H1 (cell line): ENCODE results near the gene AAR2. TPM values are rescaled to one million over a fixed set of nuclear protein-coding genes. Genes with fewer than 3 reads are reported as not detected.

ENCODE experiments used
- CTCF ChIA-PET: fragments of 300-600 bp; sonication (Branson Sonifier 250); formaldehyde crosslinking; loops from one replicate; lab custom pipeline; 2021; ENCODE audit not compliant: partially characterized antibody; lab: Charles Lee
- POLR2A ChIA-PET: fragments of 300-600 bp; sonication (Branson Sonifier 250); formaldehyde crosslinking; loops from one replicate; lab custom pipeline; 2021; ENCODE audit warnings: inconsistent platforms; ENCODE audit not compliant: partially characterized antibody; lab: Charles Lee
- DNase-seq, 2 experiments: peaks; one replicate each; pipeline versions ENCODE4 v3.0.0 to v3.0.0-alpha.2; 2010 to 2022; ENCODE audit warnings: low spot score in 2 of 2, low read depth in 1 of 2, mixed read lengths in 1 of 2
- FAIRE-seq: peaks from 2 replicates; lab custom pipeline; 2011; peaks lifted over from hg19 to GRCh38; lab: Jason Lieb, UNC
- H2AFZ ChIP-seq: 2 replicates; pipeline ENCODE4 v1.8.1; 2012; ENCODE audit warnings: low read length, inconsistent platforms
- H2AK5ac ChIP-seq: 2 replicates; pipeline ENCODE4 v1.6.1; 2013; ENCODE audit warnings: low read depth, low read length
- H2BK120ac ChIP-seq: replicated peaks from 2 replicates; pipeline ENCODE3; 2013; ENCODE audit warnings: low read depth, low read length, inconsistent platforms
- H2BK12ac ChIP-seq: 2 replicates; pipeline ENCODE4 v1.6.1; 2013; ENCODE audit warnings: low read depth, low read length
- H2BK15ac ChIP-seq: 2 replicates; pipeline ENCODE4 v1.6.1; 2013; ENCODE audit warnings: low read length
- H2BK20ac ChIP-seq: 2 replicates; pipeline ENCODE4 v1.6.1; 2013; ENCODE audit warnings: low read length
- H2BK5ac ChIP-seq: 2 replicates; pipeline ENCODE4 v1.6.1; 2013; ENCODE audit warnings: low read depth, low read length
- H3K14ac ChIP-seq: 2 replicates; pipeline ENCODE4 v1.6.1; 2013; ENCODE audit warnings: inconsistent platforms; ENCODE audit not compliant: insufficient read length
- H3K18ac ChIP-seq: 2 replicates; pipeline ENCODE4 v1.6.1; 2013; ENCODE audit warnings: low read length; ENCODE audit errors: extremely low read depth
- H3K23ac ChIP-seq: 2 replicates; pipeline ENCODE4 v1.6.1; 2013; ENCODE audit warnings: inconsistent platforms; ENCODE audit not compliant: insufficient read length
- H3K23me2 ChIP-seq: 2 replicates; pipeline ENCODE4 v1.6.1; 2013; ENCODE audit warnings: low read depth, low read length
- H3K27ac ChIP-seq: 2 replicates; pipeline ENCODE4 v1.6.1; 2011; ENCODE audit warnings: low read depth, low read length, inconsistent platforms
- H3K27me3 ChIP-seq, 4 experiments: replicated peaks in 1 of 4; 1 replicate in 1 of 4; 2 replicates in 3 of 4; pipeline versions ENCODE4 v1.6.1 to v1.8.1; 2011 to 2013; ENCODE audit warnings: low read length in 3 of 4, mild to moderate bottlenecking in 3 of 4, inconsistent platforms in 2 of 4, mixed read lengths in 2 of 4, moderate library complexity in 1 of 4; ENCODE audit not compliant: control insufficient read depth in 3 of 4, insufficient read depth in 3 of 4; ENCODE audit errors: extremely low read depth in 1 of 4
- H3K36me3 ChIP-seq, 4 experiments: 2 replicates each; pipeline versions ENCODE4 v1.6.1 to v1.8.1; 2011 to 2013; ENCODE audit warnings: mild to moderate bottlenecking in 4 of 4, low read length in 3 of 4, moderate library complexity in 2 of 4, control low read depth in 1 of 4, inconsistent platforms in 1 of 4; ENCODE audit not compliant: insufficient read depth in 4 of 4, control insufficient read depth in 2 of 4
- H3K4ac ChIP-seq: replicated peaks from 2 replicates; pipeline ENCODE3; 2013; ENCODE audit warnings: low read length, low read depth, mixed read lengths, inconsistent platforms; ENCODE audit not compliant: insufficient read length
- H3K4me1 ChIP-seq, 4 experiments: replicated peaks in 1 of 4; 1 replicate in 1 of 4; 2 replicates in 3 of 4; pipeline versions ENCODE4 v1.6.1 to v1.8.1; 2011 to 2013; ENCODE audit warnings: low read length in 3 of 4, inconsistent platforms in 2 of 4, mixed read lengths in 1 of 4; ENCODE audit not compliant: insufficient read depth in 4 of 4, control insufficient read depth in 3 of 4
- H3K4me2 ChIP-seq, 2 experiments: 2 replicates each; pipeline versions ENCODE4 v1.6.1 to v1.8.1; 2011 to 2013; ENCODE audit warnings: low read depth in 2 of 2, low read length in 2 of 2, control low read depth in 1 of 2, inconsistent platforms in 1 of 2, mild to moderate bottlenecking in 1 of 2; ENCODE audit not compliant: insufficient read depth in 1 of 2
- H3K4me3 ChIP-seq, 4 experiments: fragments of 200-600, 300-600 bp in 1 of 4; sonication (generic), shearing (Covaris generic), sonication (Bioruptor Twin) in 1 of 4; 2 replicates each; pipeline versions ENCODE4 v1.5.1 to v1.8.1; 2011 to 2016; ENCODE audit warnings: low read length in 4 of 4, low read depth in 3 of 4, control low read depth in 2 of 4, inconsistent platforms in 2 of 4, mild to moderate bottlenecking in 2 of 4, mixed read lengths in 1 of 4, moderate library complexity in 1 of 4; ENCODE audit not compliant: insufficient read depth in 2 of 4; ENCODE audit errors: extremely low read depth in 1 of 4
- H3K56ac ChIP-seq: replicated peaks from 2 replicates; pipeline ENCODE3; 2013; ENCODE audit warnings: low read depth, mild to moderate bottlenecking, mixed read lengths, low read length, inconsistent platforms; ENCODE audit not compliant: insufficient read length
- H3K79me1 ChIP-seq: 2 replicates; pipeline ENCODE4 v1.6.1; 2013; ENCODE audit warnings: low read depth, low read length, control low read depth
- H3K79me2 ChIP-seq, 2 experiments: 2 replicates each; pipeline versions ENCODE4 v1.6.1 to v1.8.1; 2012 to 2013; ENCODE audit warnings: low read length in 2 of 2, mild to moderate bottlenecking in 2 of 2, inconsistent platforms in 1 of 2; ENCODE audit not compliant: insufficient read depth in 2 of 2, control insufficient read depth in 1 of 2
- H3K9ac ChIP-seq, 4 experiments: replicated peaks in 1 of 4; 1 replicate in 1 of 4; 2 replicates in 3 of 4; pipeline versions ENCODE4 v1.6.1 to v1.8.1; 2011 to 2013; ENCODE audit warnings: low read depth in 3 of 4, low read length in 3 of 4, control low read depth in 2 of 4, mild to moderate bottlenecking in 2 of 4, moderate library complexity in 2 of 4, inconsistent platforms in 1 of 4; ENCODE audit errors: extremely low read depth in 1 of 4
- H3K9me3 ChIP-seq, 2 experiments: 2 replicates each; pipeline versions ENCODE4 v1.6.1 to v1.8.1; 2012 to 2013; ENCODE audit warnings: mild to moderate bottlenecking in 2 of 2, moderate library complexity in 2 of 2, control low read depth in 1 of 2, inconsistent platforms in 1 of 2, low read depth in 1 of 2, low read length in 1 of 2, mixed read lengths in 1 of 2; ENCODE audit not compliant: insufficient read depth in 2 of 2
- H4K20me1 ChIP-seq, 2 experiments: replicated peaks in 1 of 2; 2 replicates each; pipeline versions ENCODE3 to v1.8.1; 2011 to 2013; ENCODE audit warnings: inconsistent platforms in 2 of 2, low read length in 2 of 2, mild to moderate bottlenecking in 1 of 2; ENCODE audit not compliant: insufficient read depth in 2 of 2, control insufficient read depth in 1 of 2
- H4K5ac ChIP-seq: 2 replicates; pipeline ENCODE4 v1.6.1; 2013; ENCODE audit warnings: low read length, low read depth, mixed read lengths, inconsistent platforms; ENCODE audit not compliant: insufficient read length
- H4K8ac ChIP-seq: 2 replicates; pipeline ENCODE4 v1.8.0; 2013; ENCODE audit warnings: mild to moderate bottlenecking, moderate library complexity, low read length, inconsistent platforms; ENCODE audit not compliant: insufficient read depth; ENCODE audit errors: extremely low read depth
- H4K91ac ChIP-seq: replicated peaks from 2 replicates; pipeline ENCODE3; 2013; ENCODE audit warnings: low read length, mixed read lengths, inconsistent platforms; ENCODE audit not compliant: insufficient read length
- EGR1 ChIP-seq: IDR thresholded peaks from 2 replicates; pipeline ENCODE4 v1.6.1; 2011; ENCODE audit warnings: low read depth, low read length, borderline replicate concordance
- WGBS, 2 experiments: shearing (Covaris generic) in 1 of 2; methylation state at CpG; one replicate each; pipeline versions ENCODE4 v1.1.6 to v1.1.7; 2013 to 2015; ENCODE audit warnings: low lambda C conversion rate in 2 of 2, mixed read lengths in 2 of 2, inconsistent platforms in 1 of 2, low coverage in 1 of 2, missing lambda C conversion rate in 1 of 2; ENCODE audit not compliant: insufficient replicate concordance in 2 of 2, insufficient coverage in 1 of 2, insufficient read length in 1 of 2; ENCODE audit errors: extremely low coverage in 1 of 2, missing lambda C conversion rate in 1 of 2; 5-methylcytosine and 5-hydroxymethylcytosine counted together
- polyA plus RNA-seq, 7 experiments: library from polyadenylated mRNA; depleted of rRNA in 3 of 7; stranded (reverse) in 5 of 7; unstranded in 2 of 7; fragments of >200 nt in 5 of 7; fragments of 200-250 nt in 2 of 7; gene quantifications; 1 replicate in 5 of 7; 2 replicates in 1 of 7; 4 replicates in 1 of 7; pipeline versions ENCODE4 v1.2.1 to v1.2.3, GENCODE V29; 2011 to 2013; ENCODE audit warnings: missing spikeins in 2 of 7, mixed read lengths in 2 of 7
- total RNA-seq: library from RNA; stranded (reverse); fragmentation: NEBNext Ultra II Directional; extraction: Animal tissue kit (Norgen Biotek cat#: 25700); gene quantifications from 2 replicates; pipeline ENCODE4 v1.2.1, GENCODE V29; 2021

Gene AAR2
- total and polyA plus RNA-seq, 2 of the 8 experiments (the other 6 are each of a cell fraction or from before 2014, with no cell fraction given): 25.5 to 36.1 TPM

DNA sequence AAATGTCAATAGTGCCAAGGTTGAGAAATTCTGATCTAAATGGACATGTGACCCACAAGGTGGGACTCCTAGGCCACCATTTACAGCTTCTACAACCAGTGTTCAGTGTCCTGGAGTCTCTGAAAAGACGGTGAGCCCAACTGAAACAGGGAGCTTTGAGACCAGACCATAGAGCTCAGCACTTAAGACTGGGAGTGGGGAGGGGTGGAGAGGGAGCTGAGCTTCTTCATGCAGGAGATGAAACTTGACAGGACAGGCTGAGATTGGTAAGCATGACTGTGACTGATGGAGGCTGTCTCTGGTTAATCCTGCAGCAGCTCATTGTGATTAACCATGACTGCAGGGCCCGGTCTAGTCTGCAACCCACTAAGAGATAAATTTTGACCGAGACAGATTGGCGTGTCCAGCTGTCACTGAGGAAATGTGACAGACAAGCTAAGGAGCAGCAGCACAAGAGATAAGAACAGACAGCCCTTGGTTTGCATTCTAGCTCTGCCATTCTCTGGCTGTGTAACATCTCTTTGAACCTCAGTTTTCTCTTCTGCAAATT lies 1.4 kb upstream of the AAR2 start:
- no peak overlapping the region for H2BK5ac ChIP-seq
- ChIA-PET POLR2A (interaction anchor here (1.0 to 2.9 kb wide), 3 partner anchors 9 to 17 kb away, joined by 3 to 10 read pairs (median 5); no protein-coding TSS in a partner anchor), CTCF (interaction anchor here (0.7 to 4.2 kb wide), 7 partner anchors 10 to 165 kb away, joined by 3 to 21 read pairs (median 4); no protein-coding TSS in a partner anchor)
- H2BK12ac ChIP-seq: no peak overlapping the region
- H3K23me2 ChIP-seq: peaks cover 10% of the 10 kb centered on the region
- no peak overlapping the region for H2BK15ac ChIP-seq
- TF ChIP-seq EGR1: no peak
- peaks cover 0 to 6% (median 1%) of the 10 kb centered on the region in 4 experiments; a peak in 3 of 8 replicates for H3K36me3 ChIP-seq
- H3K27ac ChIP-seq: no peak overlapping the region
- H2AK5ac ChIP-seq: no peak overlapping the region
- no peak overlapping the region for H2AFZ ChIP-seq
- peaks cover 0 to 7% (median 5%) of the 10 kb centered on the region in 4 experiments; a peak in 6 of 7 replicates for H3K4me1 ChIP-seq
- H4K91ac ChIP-seq: no peak overlapping the region
- no peak overlapping the region for H4K5ac ChIP-seq
- 92% methylated on average over 4 of the region's 4 CpGs; no CpG with 5 or more reads in 1 of the 2 experiments for WGBS, 2 experiments
- H3K4me2 ChIP-seq: no peak overlapping the region; a peak in 1 of 4 replicates
- no peaks in the 10 kb centered on the region for H3K27me3 ChIP-seq
- H3K14ac ChIP-seq: no peak overlapping the region
- H3K4ac ChIP-seq: no peak overlapping the region
- no peak overlapping the region for H3K18ac ChIP-seq
- 0 out of 2 replicates have a peak, but pooled peaks cover 2% of the 10 kb centered on the region for H3K79me1 ChIP-seq
- no peak overlapping the region for H4K8ac ChIP-seq
- peaks cover 17 to 30% of the 10 kb centered on the region in 2 experiments for H3K79me2 ChIP-seq
- H3K56ac ChIP-seq: no peak overlapping the region
- H3K9me3 ChIP-seq: no peaks in the 10 kb centered on the region
- DNase-seq: no peak
- H3K9ac ChIP-seq: no peak overlapping the region
- H2BK20ac ChIP-seq: no peak overlapping the region
- H3K23ac ChIP-seq: no peak overlapping the region
- no peak overlapping the region for H2BK120ac ChIP-seq
- peaks cover 0 to 2% of the 10 kb centered on the region in 2 experiments for H4K20me1 ChIP-seq
- no peak for FAIRE-seq
- H3K4me3 ChIP-seq: no peak overlapping the region
